Endometrial microvascular endothelial cells (primary cell): ENCODE data around the gene TMED3. TPM values are rescaled to one million over a fixed set of nuclear protein-coding genes. Genes with fewer than 3 reads are reported as not detected.
"Not testable (repeated sequence)": the region's sequence is repeated elsewhere in the genome, so short reads cannot be mapped to it uniquely, and the experiment has no call there.

Experiments used
- in situ Hi-C: cut with HindIII; loops from 2 replicates; pipeline ENCODE4 v1.10.0; 2017; ENCODE audit warnings: low sequenced_read_pairs, low pct_unique_long_range_greater_than_20kb; ENCODE audit errors: inconsistent ontology term
- total RNA-seq: library from RNA; depleted of rRNA; stranded (reverse); fragments of >200 nt; gene quantifications from one replicate; pipeline ENCODE4 v1.2.3, GENCODE V29; 2015; ENCODE audit errors: inconsistent ontology term

Gene TMED3
- total RNA-seq, 1 donor from 2014 or later = 173 TPM

GRCh38 chr15:79314811-79315210, 3.9 kb downstream of the TMED3 start:
- in situ Hi-C loops = no loop called here

GRCh38 chr15:79315623-79316328, 4.9 kb downstream of the TMED3 start:
- in situ Hi-C loops = no loop called here

- in situ Hi-C loops = no loop called here
These were observed 6.0 kb downstream of the TMED3 start for GRCh38 chr15:79316864-79317263.

GRCh38 chr15:79319973-79320372, 9.1 kb downstream of the TMED3 start:
- in situ Hi-C loops = not testable (repeated sequence)

GRCh38 chr15:79321876-79322275, 11.0 kb downstream of the TMED3 start:
- in situ Hi-C loops = no loop called here

GRCh38 chr15:79322306-79322705, 11.4 kb downstream of the TMED3 start:
- in situ Hi-C loops = no loop called here

GRCh38 chr15:79322945-79323344, 12.0 kb downstream of the TMED3 start:
- in situ Hi-C loops = no loop called here

GRCh38 chr15:79329171-79329611, 18.3 kb downstream of the TMED3 start:
- in situ Hi-C loops = no loop called here

- in situ Hi-C loops = no loop called here
These were observed 22.1 kb downstream of the TMED3 start for GRCh38 chr15:79332824-79333510.

- in situ Hi-C loops = no loop called here
These were observed 26.7 kb downstream of the TMED3 start for GRCh38 chr15:79337591-79337990.

- in situ Hi-C loops = no loop called here
These were observed 28.8 kb downstream of the TMED3 start for GRCh38 chr15:79339588-79340314.

GRCh38 chr15:79340315-79340602, 29.3 kb downstream of the TMED3 start:
- in situ Hi-C loops = no loop called here

GRCh38 chr15:79341396-79341795, 30.5 kb downstream of the TMED3 start:
- in situ Hi-C loops = no loop called here

- in situ Hi-C loops = no loop called here
These were observed 38.6 kb downstream of the TMED3 start for GRCh38 chr15:79349525-79349924.

- in situ Hi-C loops = no loop called here
These were observed 41.3 kb downstream of the TMED3 start for GRCh38 chr15:79352206-79352605.

- in situ Hi-C loops = no loop called here
These were observed 46.7 kb downstream of the TMED3 start for GRCh38 chr15:79357566-79357965.

- in situ Hi-C loops = no loop called here
These were observed 47.2 kb downstream of the TMED3 start for GRCh38 chr15:79358069-79358468.

GRCh38 chr15:79364571-79365240, 53.8 kb downstream of the TMED3 start:
- in situ Hi-C loops = no loop called here

GRCh38 chr15:79365765-79366164, 54.9 kb downstream of the TMED3 start:
- in situ Hi-C loops = no loop called here

GRCh38 chr15:79366691-79367090, 55.8 kb downstream of the TMED3 start:
- in situ Hi-C loops = no loop called here
